SK-N-SH (cell line): ENCODE data around the gene TNFRSF14. TPM values are rescaled to one million over a fixed set of nuclear protein-coding genes. Genes with fewer than 3 reads are reported as not detected.

Experiments
- CTCF ChIA-PET: fragments of 300-600, 350-600 bp; formaldehyde crosslinking; extraction: SDS; loops from one replicate; lab custom pipeline; 2021; lab: Yijun Ruan, JAX
- POLR2A ChIA-PET: fragments of 350-600 bp; sonication (Branson Sonifier 250); formaldehyde crosslinking; extraction: SDS; loops from one replicate; lab custom pipeline; 2020; ENCODE audit warnings: antibody characterized with exemption, inconsistent platforms; lab: Yijun Ruan, JAX
- DNase-seq: peaks from one replicate; pipeline ENCODE4 v3.0.0; 2012
- H2AFZ ChIP-seq: fragments of 200-600 bp; sonication (generic); 2 replicates; pipeline ENCODE4 v1.8.1; 2016; ENCODE audit warnings: antibody characterized with exemption, mild to moderate bottlenecking, low read depth
- H3F3A ChIP-seq: fragments of 200-600 bp; sonication (generic); replicated peaks from 2 replicates; pipeline ENCODE3; 2016; ENCODE audit warnings: antibody characterized with exemption, mild to moderate bottlenecking; ENCODE audit not compliant: insufficient read depth
- H3K27ac ChIP-seq, 2 experiments: fragments of 200-500 bp in 1 of 2; fragments of 200-600 bp in 1 of 2; sonication (Bioruptor generic) in 1 of 2; sonication (generic), shearing (Covaris generic) in 1 of 2; 2 replicates each; pipeline versions ENCODE4 v1.5.1 to v1.6.1; 2014 to 2016; ENCODE audit warnings: low read depth in 2 of 2, inconsistent platforms in 1 of 2, low read length in 1 of 2, mild to moderate bottlenecking in 1 of 2, mixed read lengths in 1 of 2
- H3K27me3 ChIP-seq: fragments of 200-600 bp; sonication (generic), shearing (Covaris generic); 2 replicates; pipeline ENCODE4 v1.6.1; 2016; ENCODE audit warnings: mixed run types; ENCODE audit not compliant: insufficient read depth
- H3K36me3 ChIP-seq, 2 experiments: fragments of 200-500 bp in 1 of 2; fragments of 200-600 bp in 1 of 2; sonication (Bioruptor generic) in 1 of 2; sonication (generic) in 1 of 2; replicated peaks in 1 of 2; 2 replicates each; pipeline versions ENCODE3 to v1.5.1; 2014 to 2016; ENCODE audit warnings: low read length in 1 of 2, mild to moderate bottlenecking in 1 of 2; ENCODE audit not compliant: insufficient read depth in 2 of 2, control insufficient read depth in 1 of 2
- H3K4me1 ChIP-seq, 2 experiments: fragments of 200-500 bp in 1 of 2; fragments of 200-600 bp in 1 of 2; sonication (Bioruptor generic) in 1 of 2; sonication (generic), shearing (Covaris generic) in 1 of 2; 2 replicates each; pipeline versions ENCODE4 v1.5.1 to v1.6.1; 2014 to 2016; ENCODE audit warnings: low read depth in 1 of 2, low read length in 1 of 2, mixed run types in 1 of 2; ENCODE audit not compliant: insufficient read depth in 2 of 2, control insufficient read depth in 1 of 2
- H3K4me2 ChIP-seq: fragments of 200-600 bp; sonication (generic), shearing (Covaris generic); 2 replicates; pipeline ENCODE4 v1.6.1; 2017; ENCODE audit warnings: mixed run types
- H3K4me3 ChIP-seq, 2 experiments: fragments of 200-500 bp in 1 of 2; fragments of 200-600 bp in 1 of 2; sonication (Bioruptor generic) in 1 of 2; sonication (generic), shearing (Covaris generic) in 1 of 2; 2 replicates each; pipeline versions ENCODE4 v1.5.1 to v1.8.1; 2014 to 2016; ENCODE audit warnings: low read depth in 2 of 2, inconsistent platforms in 1 of 2, low read length in 1 of 2, mild to moderate bottlenecking in 1 of 2, mixed read lengths in 1 of 2, moderate library complexity in 1 of 2
- H3K79me2 ChIP-seq: fragments of 200-600 bp; sonication (generic); 2 replicates; pipeline ENCODE4 v1.8.1; 2017; ENCODE audit warnings: mild to moderate bottlenecking; ENCODE audit not compliant: insufficient read depth
- H3K9ac ChIP-seq: fragments of 200-600 bp; sonication (generic); 2 replicates; pipeline ENCODE4 v1.6.1; 2017; ENCODE audit warnings: mixed run types
- H3K9me2 ChIP-seq: fragments of 200-600 bp; sonication (generic); 2 replicates; pipeline ENCODE4 v1.6.1; 2017; ENCODE audit warnings: mixed run types
- H3K9me3 ChIP-seq: fragments of 200-600 bp; sonication (generic); 2 replicates; pipeline ENCODE4 v1.6.1; 2017; ENCODE audit warnings: mixed run types, mild to moderate bottlenecking, moderate library complexity
- H4K20me1 ChIP-seq: fragments of 200-600 bp; sonication (generic); 2 replicates; pipeline ENCODE4 v1.6.1; 2017; ENCODE audit warnings: mild to moderate bottlenecking, mixed run types; ENCODE audit not compliant: insufficient read depth
- CTCF ChIP-seq: fragments of 200-600 bp; sonication (generic); IDR thresholded peaks from 2 replicates; pipeline ENCODE4 v1.6.1; 2017; ENCODE audit warnings: antibody characterized with exemption, mild to moderate bottlenecking, moderate library complexity
- ELF1 ChIP-seq: IDR thresholded peaks from 2 replicates; pipeline ENCODE4 v1.4.0; 2012
- EP300 ChIP-seq, 2 experiments: IDR thresholded peaks; 2 replicates each; pipeline versions ENCODE4 v1.4.0 to v1.6.1; 2012; ENCODE audit warnings: borderline replicate concordance in 1 of 2, low read depth in 1 of 2, low read length in 1 of 2
- EZH2phosphoT487 ChIP-seq: fragments of 200-600 bp; sonication (generic); IDR thresholded peaks from 2 replicates; pipeline ENCODE4 v1.6.1; 2017; ENCODE audit warnings: low read depth, mixed run types, mild to moderate bottlenecking, antibody characterized with exemption, moderate library complexity, borderline replicate concordance
- FOSL2 ChIP-seq: IDR thresholded peaks from 2 replicates; pipeline ENCODE4 v1.4.0; 2012; ENCODE audit warnings: low read depth, mild to moderate bottlenecking, moderate library complexity, borderline replicate concordance
- FOXM1 ChIP-seq: IDR thresholded peaks from 2 replicates; pipeline ENCODE4 v1.4.0; 2012; ENCODE audit warnings: low read depth, mild to moderate bottlenecking
- GABPA ChIP-seq: IDR thresholded peaks from 2 replicates; pipeline ENCODE4 v1.4.0; 2012; ENCODE audit warnings: low read depth, mild to moderate bottlenecking
- MAX ChIP-seq: IDR thresholded peaks from 2 replicates; pipeline ENCODE4 v1.4.0; 2012; ENCODE audit warnings: low read depth
- MEF2A ChIP-seq: IDR thresholded peaks from 2 replicates; pipeline ENCODE4 v1.4.0; 2012; ENCODE audit warnings: low read depth, borderline replicate concordance
- PBX3 ChIP-seq: IDR thresholded peaks from 2 replicates; pipeline ENCODE4; 2012
- RAD21 ChIP-seq: IDR thresholded peaks from 2 replicates; pipeline ENCODE4 v1.6.1; 2012; ENCODE audit warnings: mild to moderate bottlenecking, low read length
- RCOR1 ChIP-seq: fragments of 150-350 bp; IDR thresholded peaks from 2 replicates; pipeline ENCODE4 v1.6.1; 2017; ENCODE audit warnings: antibody characterized with exemption, low read length
- REST ChIP-seq: IDR thresholded peaks from 2 replicates; pipeline ENCODE4 v1.6.1; 2012; ENCODE audit warnings: mild to moderate bottlenecking, low read depth, low read length, moderate library complexity
- RFX5 ChIP-seq: IDR thresholded peaks from 2 replicates; pipeline ENCODE4 v1.6.1; 2012; ENCODE audit warnings: mild to moderate bottlenecking, improper control_type of control experiment, low read length
- RXRA ChIP-seq: IDR thresholded peaks from 2 replicates; pipeline ENCODE4 v1.4.0; 2012; ENCODE audit warnings: low read depth, mild to moderate bottlenecking, borderline replicate concordance
- USF1 ChIP-seq: IDR thresholded peaks from 2 replicates; pipeline ENCODE4 v1.4.0; 2012; ENCODE audit warnings: low read depth, borderline replicate concordance
- WGBS: methylation state at CpG from one replicate; pipeline ENCODE4 v1.1.6; 2017; ENCODE audit warnings: low lambda C conversion rate; 5-methylcytosine and 5-hydroxymethylcytosine counted together
- polyA plus RNA-seq, 3 experiments: library from polyadenylated mRNA; depleted of rRNA; stranded (reverse); fragments of >200 nt; gene quantifications; 2 replicates each; pipeline ENCODE4 v1.2.3, GENCODE V29; 2012

TNFRSF14 gene
- polyA plus RNA-seq, 1 of the 3 experiments (the other 2 are of a cell fraction), result 0.28 TPM

- H2AFZ ChIP-seq, result no peak overlapping the region
- no peak overlapping the region for H3K4me2 ChIP-seq
- peaks cover 0 to 11% of the 10 kb centered on the region in 2 experiments; a peak in 2 of 4 replicates for H3K4me1 ChIP-seq
- TF ChIP-seq REST (no peak), MEF2A (no peak), GABPA (no peak), EZH2phosphoT487 (no peak), MAX (no peak), RFX5 (no peak), CTCF (no peak), ELF1 (no peak), FOSL2 (no peak), RCOR1 (no peak), RXRA (no peak), FOXM1 (no peak), RAD21 (no peak), EP300 (IDR thresholded peaks at IDR 0.05; ENCODE audit: borderline replicate concordance in 1 of 2, low read depth in 1 of 2, low read length in 1 of 2) (no peak), PBX3 (no peak), USF1 (no peak)
- peak; percentile 28 for DNase-seq
- no peaks in the 10 kb centered on the region for H3K27me3 ChIP-seq
- H3K9me3 ChIP-seq, result no peaks in the 10 kb centered on the region
- no peaks in the 10 kb centered on the region for H3K79me2 ChIP-seq
- no peaks in the 10 kb centered on the region for H3K36me3 ChIP-seq
- CTCF ChIA-PET, result no interaction called here
- no peaks in the 10 kb centered on the region for H3K9me2 ChIP-seq
- no peak overlapping the region for H3K27ac ChIP-seq
- no peaks in the 10 kb centered on the region for H4K20me1 ChIP-seq
- no peak overlapping the region for H3K4me3 ChIP-seq
- WGBS, result 48% methylated on average over 5 of the region's 19 CpGs
- no peaks in the 10 kb centered on the region for H3F3A ChIP-seq
- H3K9ac ChIP-seq, result no peak overlapping the region
- POLR2A ChIA-PET, result no interaction called here
Measured at GRCh38 chr1:2595261-2595811, 39.2 kb downstream of the TNFRSF14 start.
